Naive thymus-derived CD4-positive, alpha-beta T cell (primary cell): Measurements from ENCODE around the gene CTCFL. TPM values are rescaled to one million over a fixed set of nuclear protein-coding genes. Genes with fewer than 3 reads are reported as not detected.

Experiments used
- ATAC-seq: fragments of 150-1000 bp; cut with Tn5 transposase; 2 replicates; pipeline ENCODE4 v1.10.0; 2021; ENCODE audit warnings: mild to moderate bottlenecking, moderate library complexity
- CTCF ChIA-PET: fragments of 350-600 bp; sonication (Branson Sonifier 250); formaldehyde crosslinking; loops from one replicate; lab custom pipeline; 2021; ENCODE audit warnings: antibody characterized with exemption; lab: Charles Lee
- POLR2A ChIA-PET: fragments of 350-600 bp; sonication (Branson Sonifier 250); formaldehyde crosslinking; loops from one replicate; lab custom pipeline; 2021; ENCODE audit warnings: antibody characterized with exemption, inconsistent platforms; lab: Charles Lee
- DNase-seq, 9 donors: peaks; one replicate each; pipeline versions ENCODE4 v3.0.0 to v3.0.0-alpha.2; 2020 to 2022; ENCODE audit warnings: mixed read lengths in 1 of 9
- H3K27ac ChIP-seq: one replicate; pipeline ENCODE4 v1.7.0; 2013; ENCODE audit warnings: mild to moderate bottlenecking, low read depth, low read length, moderate library complexity
- H3K27me3 ChIP-seq, 2 donors: one replicate each; pipeline ENCODE4 v1.7.0; 2013; ENCODE audit warnings: low read length in 2 of 2, mild to moderate bottlenecking in 2 of 2, moderate library complexity in 2 of 2; ENCODE audit not compliant: control insufficient read depth in 2 of 2, insufficient read depth in 2 of 2
- H3K36me3 ChIP-seq, 3 experiments: 1 replicate in 2 of 3; 2 replicates in 1 of 3; pipeline ENCODE4 v1.7.0; 2013; ENCODE audit warnings: low read length in 3 of 3, mild to moderate bottlenecking in 3 of 3, moderate library complexity in 1 of 3; ENCODE audit not compliant: insufficient read depth in 3 of 3, control insufficient read depth in 2 of 3
- H3K4me1 ChIP-seq, 2 donors: one replicate each; pipeline ENCODE4 v1.7.0; 2013; ENCODE audit warnings: low read length in 2 of 2, mild to moderate bottlenecking in 2 of 2, moderate library complexity in 1 of 2; ENCODE audit not compliant: control insufficient read depth in 2 of 2, insufficient read depth in 2 of 2
- H3K4me3 ChIP-seq: 2 replicates; pipeline ENCODE4 v1.7.0; 2013; ENCODE audit warnings: mild to moderate bottlenecking, low read length
- H3K9me3 ChIP-seq, 3 experiments: 1 replicate in 2 of 3; 2 replicates in 1 of 3; pipeline ENCODE4 v1.7.0; 2013; ENCODE audit warnings: low read length in 3 of 3; ENCODE audit not compliant: control insufficient read depth in 2 of 3
- H3K27ac Mint-ChIP-seq, 9 donors: one replicate each; pipeline ENCODE4 v1.8.0; 2020 to 2022; ENCODE audit warnings: mixed read lengths in 9 of 9, mild to moderate bottlenecking in 8 of 9, moderate library complexity in 5 of 9, inconsistent platforms in 2 of 9
- H3K27me3 Mint-ChIP-seq, 5 donors: one replicate each; pipeline ENCODE4 v1.8.0; 2021 to 2022; ENCODE audit warnings: mixed read lengths in 5 of 5, mild to moderate bottlenecking in 1 of 5
- H3K36me3 Mint-ChIP-seq, 5 donors: one replicate each; pipeline ENCODE4 v1.8.0; 2020 to 2022; ENCODE audit warnings: mixed read lengths in 5 of 5, mild to moderate bottlenecking in 3 of 5, inconsistent platforms in 1 of 5
- H3K4me1 Mint-ChIP-seq, 7 donors: one replicate each; pipeline ENCODE4 v1.8.0; 2020 to 2022; ENCODE audit warnings: mixed read lengths in 7 of 7, mild to moderate bottlenecking in 3 of 7, inconsistent platforms in 1 of 7
- H3K4me3 Mint-ChIP-seq, 10 donors: one replicate each; pipeline ENCODE4 v1.8.0; 2020 to 2022; ENCODE audit warnings: mild to moderate bottlenecking in 10 of 10, mixed read lengths in 10 of 10, moderate library complexity in 6 of 10, inconsistent platforms in 2 of 10
- H3K9me3 Mint-ChIP-seq, 11 donors: one replicate each; pipeline ENCODE4 v1.8.0; 2020 to 2022; ENCODE audit warnings: mixed read lengths in 11 of 11, mild to moderate bottlenecking in 4 of 11, inconsistent platforms in 1 of 11, moderate library complexity in 1 of 11
- intact Hi-C, 2 donors: fragments of 100-400 bp; cut with micrococcal nuclease; formaldehyde crosslinking; loops; one replicate each; pipeline ENCODE4 v1.15.1; 2023
- polyA plus RNA-seq, 2 donors: library from polyadenylated mRNA; unstranded; fragments of 300-500 nt; fragmentation: Illumina TruSeq; gene quantifications; one replicate each; pipeline ENCODE4 v1.2.3, GENCODE V29; 2021
- total RNA-seq, 6 experiments: library from RNA in 5 of 6; stranded (reverse) in 5 of 6; gene quantifications; 1 replicate in 5 of 6; 2 replicates in 1 of 6; pipeline ENCODE4 v1.2.3 and lab custom pipeline; 2021 to 2026

Gene CTCFL
- total and polyA plus RNA-seq, 7 experiments from 2014 or later: not detected

GRCh38 chr20:57568960-57569359 is 44.0 kb upstream of the CTCFL start:
- Histone ChIP-seq H3K27ac (no peak overlapping the region), H3K27me3 (no peaks in the 10 kb centered on the region), H3K4me3 (no peak overlapping the region), H3K9me3 (no peaks in the 10 kb centered on the region), H3K36me3 (no peaks in the 10 kb centered on the region), H3K4me1 (no peaks in the 10 kb centered on the region)
- CTCF ChIA-PET: interaction anchor here (0.6 to 0.7 kb wide), 2 partner anchors 12 to 1334 kb away, joined by 3 read pairs; no protein-coding TSS in a partner anchor
- no peaks in the 10 kb centered on the region for H3K4me1 Mint-ChIP-seq
- POLR2A ChIA-PET: no interaction called here
- no peak for DNase-seq
- no peaks in the 10 kb centered on the region for H3K36me3 Mint-ChIP-seq
- H3K27me3 Mint-ChIP-seq: peaks cover 17 to 37% (median 26%) of the 10 kb centered on the region in 5 donors
- no peaks in the 10 kb centered on the region for H3K9me3 Mint-ChIP-seq
- H3K4me3 Mint-ChIP-seq: no peak overlapping the region
- no peak for ATAC-seq
- no peak overlapping the region for H3K27ac Mint-ChIP-seq
- intact Hi-C loops: no loop called here

GRCh38 chr20:57568088-57568896 is 43.4 kb upstream of the CTCFL start:
- H3K36me3 ChIP-seq: no peaks in the 10 kb centered on the region
- intact Hi-C loops: no loop called here
- no peak overlapping the region for H3K4me3 ChIP-seq
- no peaks in the 10 kb centered on the region for H3K27me3 ChIP-seq
- DNase-seq (no peak), ATAC-seq (no peak)
- no peaks in the 10 kb centered on the region for H3K4me1 ChIP-seq
- Mint-ChIP-seq H3K4me3 (no peak overlapping the region), H3K36me3 (no peaks in the 10 kb centered on the region), H3K4me1 (no peaks in the 10 kb centered on the region), H3K9me3 (no peaks in the 10 kb centered on the region), H3K27ac (no peak overlapping the region), H3K27me3 (peaks cover 17 to 31% (median 24%) of the 10 kb centered on the region in 5 donors)
- ChIA-PET CTCF (interaction anchor here (0.7 kb wide), 1 partner anchor 1334 kb away, joined by 3 read pairs; no protein-coding TSS in a partner anchor), POLR2A (no interaction called here)
- H3K27ac ChIP-seq: no peak overlapping the region
- H3K9me3 ChIP-seq: no peaks in the 10 kb centered on the region

GRCh38 chr20:57567471-57568079 is 42.6 kb upstream of the CTCFL start:
- Mint-ChIP-seq H3K4me3 (no peak overlapping the region), H3K36me3 (no peaks in the 10 kb centered on the region), H3K27ac (no peak overlapping the region), H3K4me1 (no peaks in the 10 kb centered on the region), H3K27me3 (peaks cover 15 to 25% (median 19%) of the 10 kb centered on the region in 5 donors), H3K9me3 (no peaks in the 10 kb centered on the region)
- Histone ChIP-seq H3K4me1 (no peaks in the 10 kb centered on the region), H3K4me3 (no peak overlapping the region), H3K36me3 (no peaks in the 10 kb centered on the region), H3K27me3 (no peaks in the 10 kb centered on the region), H3K27ac (no peak overlapping the region), H3K9me3 (no peaks in the 10 kb centered on the region)
- ChIA-PET POLR2A (no interaction called here), CTCF (no interaction called here)
- no peak for ATAC-seq
- intact Hi-C loops: no loop called here
- no peak for DNase-seq

- Mint-ChIP-seq H3K9me3 (no peaks in the 10 kb centered on the region), H3K4me1 (no peaks in the 10 kb centered on the region), H3K4me3 (no peak overlapping the region), H3K27ac (no peak overlapping the region), H3K27me3 (peaks cover 12 to 23% (median 17%) of the 10 kb centered on the region in 5 donors), H3K36me3 (no peaks in the 10 kb centered on the region)
- no peaks in the 10 kb centered on the region for H3K4me1 ChIP-seq
- CTCF ChIA-PET: no interaction called here
- ATAC-seq: no peak
- DNase-seq: no peak
- H3K27ac ChIP-seq: no peak overlapping the region
- no peaks in the 10 kb centered on the region for H3K36me3 ChIP-seq
- intact Hi-C loops: no loop called here
- no peaks in the 10 kb centered on the region for H3K27me3 ChIP-seq
- no peaks in the 10 kb centered on the region for H3K9me3 ChIP-seq
- H3K4me3 ChIP-seq: no peak overlapping the region
- POLR2A ChIA-PET: no interaction called here
Measured at GRCh38 chr20:57566803-57567459, 42.0 kb upstream of the CTCFL start.

GRCh38 chr20:57566399-57566798 is 41.5 kb upstream of the CTCFL start:
- H3K27me3 Mint-ChIP-seq: peaks cover 12 to 22% (median 17%) of the 10 kb centered on the region in 5 donors
- POLR2A ChIA-PET: no interaction called here
- H3K27ac ChIP-seq: no peak overlapping the region
- no peak for ATAC-seq
- intact Hi-C loops: no loop called here
- CTCF ChIA-PET: interaction anchor here (0.6 kb wide), 1 partner anchor 1176 kb away, joined by 4 read pairs; no protein-coding TSS in a partner anchor
- no peak for DNase-seq
- H3K27me3 ChIP-seq: no peaks in the 10 kb centered on the region
- H3K36me3 Mint-ChIP-seq: no peaks in the 10 kb centered on the region
- H3K4me1 Mint-ChIP-seq: no peaks in the 10 kb centered on the region
- H3K4me3 ChIP-seq: no peak overlapping the region
- H3K27ac Mint-ChIP-seq: no peak overlapping the region
- H3K36me3 ChIP-seq: no peaks in the 10 kb centered on the region
- H3K9me3 Mint-ChIP-seq: no peaks in the 10 kb centered on the region
- H3K9me3 ChIP-seq: no peaks in the 10 kb centered on the region
- no peak overlapping the region for H3K4me3 Mint-ChIP-seq
- H3K4me1 ChIP-seq: no peaks in the 10 kb centered on the region

- no peak overlapping the region for H3K4me3 Mint-ChIP-seq
- no peaks in the 10 kb centered on the region for H3K36me3 Mint-ChIP-seq
- POLR2A ChIA-PET: no interaction called here
- Histone ChIP-seq H3K36me3 (no peaks in the 10 kb centered on the region), H3K27me3 (no peaks in the 10 kb centered on the region), H3K4me3 (no peak overlapping the region), H3K27ac (no peak overlapping the region), H3K9me3 (no peaks in the 10 kb centered on the region), H3K4me1 (no peaks in the 10 kb centered on the region)
- ATAC-seq (no peak), DNase-seq (no peak)
- no peaks in the 10 kb centered on the region for H3K9me3 Mint-ChIP-seq
- intact Hi-C loops: no loop called here
- no peak overlapping the region for H3K27ac Mint-ChIP-seq
- CTCF ChIA-PET: no interaction called here
- H3K27me3 Mint-ChIP-seq: peaks cover 12 to 22% (median 15%) of the 10 kb centered on the region in 5 donors
- no peaks in the 10 kb centered on the region for H3K4me1 Mint-ChIP-seq
Measured at GRCh38 chr20:57564951-57565642, 40.2 kb upstream of the CTCFL start.
